CD14-positive monocyte (primary cell): ENCODE measurements around the gene SLC35B1. TPM values are rescaled to one million over a fixed set of nuclear protein-coding genes. Genes with fewer than 3 reads are reported as not detected.
A peak's percentile ranks its signal among the peaks of the same experiment; 100 is the strongest.

Source experiments
- DNase-seq, 3 donors: peaks; one replicate each; pipeline ENCODE4 v3.0.0-alpha.2; 2011 to 2022
- H2AFZ ChIP-seq: 2 replicates; pipeline ENCODE4 v1.6.0; 2012; ENCODE audit warnings: mild to moderate bottlenecking, low read depth, low read length, inconsistent platforms; ENCODE audit not compliant: insufficient read depth, poor library complexity, severe bottlenecking
- H3K27ac ChIP-seq, 2 donors: 1 replicate in 1 of 2; 2 replicates in 1 of 2; pipeline ENCODE4 v1.5.1; 2012 to 2013; ENCODE audit warnings: low read length in 2 of 2, control low read depth in 1 of 2, inconsistent platforms in 1 of 2, low read depth in 1 of 2, mild to moderate bottlenecking in 1 of 2
- H3K27me3 ChIP-seq, 2 donors: one replicate each; pipeline versions ENCODE4 v1.6.0 to v1.6.1; 2011 to 2013; ENCODE audit warnings: low read length in 2 of 2; ENCODE audit not compliant: control insufficient read depth in 2 of 2, insufficient read depth in 2 of 2
- H3K36me3 ChIP-seq, 2 donors: replicated peaks in 1 of 2; 1 replicate in 1 of 2; 2 replicates in 1 of 2; pipeline versions ENCODE4 v1.5.1 to v1.6.1; 2012 to 2013; ENCODE audit warnings: low read length in 2 of 2, control low read depth in 1 of 2, inconsistent platforms in 1 of 2, mild to moderate bottlenecking in 1 of 2; ENCODE audit not compliant: insufficient read depth in 2 of 2, control insufficient read depth in 1 of 2
- H3K4me1 ChIP-seq, 2 donors: 1 replicate in 1 of 2; 2 replicates in 1 of 2; pipeline versions ENCODE4 v1.5.1 to v1.6.1; 2012 to 2013; ENCODE audit warnings: low read length in 2 of 2, control low read depth in 1 of 2, inconsistent platforms in 1 of 2, mild to moderate bottlenecking in 1 of 2, moderate library complexity in 1 of 2; ENCODE audit not compliant: insufficient read depth in 2 of 2, control insufficient read depth in 1 of 2
- H3K4me2 ChIP-seq: replicated peaks from 2 replicates; pipeline ENCODE3; 2012; ENCODE audit warnings: low read length, moderate library complexity, mild to moderate bottlenecking; ENCODE audit not compliant: poor library complexity, severe bottlenecking; ENCODE audit errors: extremely low read depth
- H3K4me3 ChIP-seq, 3 experiments: fragments of 200-600 bp in 1 of 3; sonication (generic) in 1 of 3; replicated peaks in 1 of 3; 1 replicate in 2 of 3; 2 replicates in 1 of 3; pipeline ENCODE4 v1.5.1; 2011 to 2013; ENCODE audit warnings: low read length in 3 of 3, mild to moderate bottlenecking in 3 of 3, control low read depth in 2 of 3, low read depth in 2 of 3, inconsistent platforms in 1 of 3, moderate library complexity in 1 of 3
- H3K79me2 ChIP-seq: 2 replicates; pipeline ENCODE4 v1.6.0; 2012; ENCODE audit warnings: mild to moderate bottlenecking, control low read depth, inconsistent platforms, low read length, moderate library complexity; ENCODE audit not compliant: insufficient read depth
- H3K9ac ChIP-seq: 2 replicates; pipeline ENCODE4 v1.6.0; 2017; ENCODE audit warnings: low read length, mild to moderate bottlenecking; ENCODE audit not compliant: insufficient read depth, poor library complexity, severe bottlenecking
- H3K9me3 ChIP-seq, 2 donors: replicated peaks in 1 of 2; 1 replicate in 1 of 2; 2 replicates in 1 of 2; pipeline versions ENCODE4 v1.5.1 to v1.6.1; 2012 to 2013; ENCODE audit warnings: low read length in 2 of 2, control low read depth in 1 of 2; ENCODE audit not compliant: control insufficient read depth in 1 of 2, insufficient read depth in 1 of 2
- H4K20me1 ChIP-seq: 2 replicates; pipeline ENCODE4 v1.6.0; 2012; ENCODE audit warnings: mild to moderate bottlenecking, low read length, control low read depth, moderate library complexity; ENCODE audit not compliant: insufficient read depth
- H3K27ac Mint-ChIP-seq, 7 donors: one replicate each; pipeline ENCODE4 v1.8.0; 2020; ENCODE audit warnings: mild to moderate bottlenecking in 7 of 7, mixed read lengths in 7 of 7, moderate library complexity in 6 of 7, inconsistent platforms in 2 of 7
- H3K27me3 Mint-ChIP-seq, 3 donors: one replicate each; pipeline ENCODE4 v1.8.0; 2021 to 2022; ENCODE audit warnings: low read depth in 3 of 3, mild to moderate bottlenecking in 3 of 3, mixed read lengths in 3 of 3, moderate library complexity in 3 of 3, inconsistent platforms in 1 of 3
- H3K36me3 Mint-ChIP-seq, 2 donors: one replicate each; pipeline ENCODE4 v1.8.0; 2020; ENCODE audit warnings: mixed read lengths in 2 of 2, inconsistent platforms in 1 of 2, mild to moderate bottlenecking in 1 of 2
- H3K4me1 Mint-ChIP-seq: one replicate; pipeline ENCODE4 v1.8.0; 2020; ENCODE audit warnings: mild to moderate bottlenecking, mixed read lengths
- H3K4me3 Mint-ChIP-seq, 2 donors: one replicate each; pipeline ENCODE4 v1.8.0; 2020; ENCODE audit warnings: mild to moderate bottlenecking in 2 of 2, mixed read lengths in 2 of 2, moderate library complexity in 1 of 2
- H3K9me3 Mint-ChIP-seq, 7 donors: one replicate each; pipeline ENCODE4 v1.8.0; 2020 to 2022; ENCODE audit warnings: mixed read lengths in 7 of 7, mild to moderate bottlenecking in 6 of 7, moderate library complexity in 6 of 7, inconsistent platforms in 2 of 7
- CTCF ChIP-seq: fragments of 200-600 bp; IDR thresholded peaks from one replicate; pipeline ENCODE4 v1.8.0; 2022; ENCODE audit warnings: antibody characterized with exemption, mild to moderate bottlenecking
- WGBS: methylation state at CpG from one replicate; pipeline ENCODE4 v1.1.5; 2013; ENCODE audit warnings: missing lambda C conversion rate; ENCODE audit not compliant: insufficient coverage; 5-methylcytosine and 5-hydroxymethylcytosine counted together
- intact Hi-C, 2 donors: fragments of 100-400 bp; cut with micrococcal nuclease; formaldehyde crosslinking; loops; one replicate each; pipeline versions ENCODE4 v1.15.0 to v1.15.1; 2023
- polyA plus RNA-seq, 3 donors: library from polyadenylated mRNA; depleted of rRNA in 1 of 3; unstranded in 2 of 3; stranded (reverse) in 1 of 3; fragments of 300-500 nt in 2 of 3; fragments of >200 nt in 1 of 3; fragmentation: Illumina TruSeq in 2 of 3; gene quantifications; 1 replicate in 2 of 3; 2 replicates in 1 of 3; pipeline ENCODE4 v1.2.3, GENCODE V29; 2012 to 2021

The SLC35B1 gene
- polyA plus RNA-seq, 3 donors: 56.0 to 61.0 (median 58.8) TPM

DNA sequence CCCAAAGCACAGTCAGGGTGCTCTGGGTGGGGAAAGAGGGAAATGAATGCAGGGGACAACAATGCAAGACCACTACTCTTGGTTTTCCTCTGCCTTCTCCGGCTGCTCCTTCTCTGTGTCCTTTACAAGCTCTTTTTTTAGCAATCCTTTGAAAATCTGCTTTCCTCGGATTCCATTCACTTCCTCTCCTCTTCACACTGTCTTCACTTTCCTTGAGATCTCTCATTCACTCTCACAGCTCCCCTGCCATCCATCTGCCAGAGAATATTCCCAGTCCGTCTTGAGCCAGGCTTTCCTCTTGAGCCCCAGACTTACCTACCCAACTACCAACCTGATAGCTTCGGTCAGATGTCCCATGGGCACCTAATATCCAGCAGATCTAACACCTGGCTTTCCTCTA lies 18.9 kb downstream of the SLC35B1 start:
- Mint-ChIP-seq H3K36me3 (no peaks in the 10 kb centered on the region), H3K4me1 (peaks cover 30% of the 10 kb centered on the region), H3K9me3 (no peaks in the 10 kb centered on the region), H3K27ac (peak overlapping the region in 5 of 7 donors; percentile 10 to 60 (median 25)), H3K4me3 (no peak overlapping the region), H3K27me3 (peaks cover 1 to 5% (median 4%) of the 10 kb centered on the region in 3 donors)
- H3K4me1 ChIP-seq: peaks cover 32% of the 10 kb centered on the region in 2 donors
- TF ChIP-seq CTCF: no peak
- DNase-seq: peak in 1 of 3 donors; percentile 16
- H3K9me3 ChIP-seq: no peaks in the 10 kb centered on the region
- H4K20me1 ChIP-seq: no peaks in the 10 kb centered on the region
- no peak overlapping the region for H2AFZ ChIP-seq
- no peaks in the 10 kb centered on the region for H3K79me2 ChIP-seq
- H3K36me3 ChIP-seq: no peaks in the 10 kb centered on the region
- H3K4me3 ChIP-seq: no peak overlapping the region
- no peaks in the 10 kb centered on the region for H3K27me3 ChIP-seq
- H3K27ac ChIP-seq: peak overlapping the region in 1 of 2 donors; percentile 1
- WGBS: 75% methylated on average over 4 of the region's 4 CpGs
- intact Hi-C loops: no loop called here
- H3K4me2 ChIP-seq: peak overlapping the region; percentile 64
- no peak overlapping the region for H3K9ac ChIP-seq

DNA sequence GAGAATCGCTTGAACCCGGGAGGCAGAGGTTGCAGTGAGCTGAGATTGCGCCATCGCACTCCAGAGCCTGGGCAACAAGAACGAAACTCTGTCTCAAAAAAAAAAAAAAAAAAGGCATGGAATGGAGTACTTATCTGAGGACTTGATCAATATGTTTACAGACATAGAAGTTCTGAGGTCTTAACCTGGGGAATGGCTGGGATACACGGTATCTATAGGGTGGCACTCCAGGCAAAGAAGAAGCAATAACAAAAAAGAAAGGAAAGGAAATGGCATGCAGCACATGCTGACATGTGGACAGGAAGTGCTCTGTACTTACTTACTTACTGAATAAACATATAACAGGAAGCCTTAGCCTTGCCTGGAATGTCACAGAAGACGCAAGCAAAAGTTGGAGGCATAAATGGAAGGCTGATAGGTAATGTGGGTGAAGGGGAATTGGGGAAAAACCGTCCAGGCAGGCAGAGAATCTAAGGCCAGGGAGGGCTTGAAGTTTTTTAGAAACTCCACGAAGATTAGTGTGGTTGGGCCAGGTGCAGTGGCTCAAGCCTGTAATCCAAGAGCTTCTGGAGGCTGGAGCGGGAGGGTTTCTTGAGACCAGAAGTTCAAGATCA lies 19.8 kb downstream of the SLC35B1 start:
- TF ChIP-seq CTCF: no peak
- Histone ChIP-seq H3K9ac (no peak overlapping the region), H2AFZ (peak overlapping the region; percentile 72), H4K20me1 (no peaks in the 10 kb centered on the region), H3K4me3 (peak overlapping the region; percentile 4 to 60 (median 4)), H3K79me2 (no peaks in the 10 kb centered on the region), H3K9me3 (no peaks in the 10 kb centered on the region), H3K4me2 (peak overlapping the region; percentile 64), H3K4me1 (peaks cover 32% of the 10 kb centered on the region in 2 donors), H3K27me3 (no peaks in the 10 kb centered on the region), H3K27ac (peak overlapping the region; percentile 57 to 68), H3K36me3 (no peaks in the 10 kb centered on the region)
- 30% methylated on average over 7 of the region's 10 CpGs for WGBS
- peak in 2 of 3 donors; percentile 39 to 50 for DNase-seq
- H3K27me3 Mint-ChIP-seq: peaks cover 1 to 5% (median 2%) of the 10 kb centered on the region in 3 donors
- H3K4me3 Mint-ChIP-seq: peak overlapping the region; percentile 75 to 78
- peaks cover 30% of the 10 kb centered on the region for H3K4me1 Mint-ChIP-seq
- no peaks in the 10 kb centered on the region for H3K9me3 Mint-ChIP-seq
- H3K27ac Mint-ChIP-seq: peak overlapping the region; percentile 82 to 90 (median 87)
- H3K36me3 Mint-ChIP-seq: no peaks in the 10 kb centered on the region
- intact Hi-C loops: no loop called here
